Endothelial cell of umbilical vein (primary cell): ENCODE data around the gene SATB2. TPM values are rescaled to one million over a fixed set of nuclear protein-coding genes. Genes with fewer than 3 reads are reported as not detected.

Source experiments
- BruUV-seq: library from RNA; stranded (reverse); fragments of 400-500 nt; replicated peaks from 2 replicates; lab custom pipeline; 2021; lab: Mats Ljungman, UMichigan
- CTCF ChIA-PET: fragments of 300-600, 350-600 bp; sonication (Branson Sonifier 250); formaldehyde crosslinking; loops from one replicate; lab custom pipeline; 2021; ENCODE audit warnings: antibody characterized with exemption, inconsistent platforms; lab: Charles Lee
- POLR2A ChIA-PET: fragments of 300-600, 350-600 bp; sonication (Branson Sonifier 250); formaldehyde crosslinking; loops from one replicate; lab custom pipeline; 2021; ENCODE audit warnings: antibody characterized with exemption, inconsistent platforms; lab: Charles Lee
- DNase-seq: peaks from one replicate; pipeline ENCODE4 v3.0.0-alpha.2; 2011; ENCODE audit warnings: low read depth, low spot score
- FAIRE-seq: peaks from 2 replicates; lab custom pipeline; 2011; peaks lifted over from hg19 to GRCh38; lab: Jason Lieb, UNC
- H2AFZ ChIP-seq: 2 replicates; pipeline ENCODE4 v1.6.0; 2012; ENCODE audit warnings: low read depth, low read length, control low read depth, inconsistent platforms
- H3K27ac ChIP-seq: 2 replicates; pipeline ENCODE4 v1.5.1; 2011; ENCODE audit warnings: low read depth, mild to moderate bottlenecking, control low read depth, low read length, moderate library complexity; ENCODE audit not compliant: insufficient read depth
- H3K27me3 ChIP-seq, 2 experiments: 2 replicates each; pipeline versions ENCODE4 v1.6.0 to v1.6.1; 2011; ENCODE audit warnings: low read length in 2 of 2, mixed read lengths in 1 of 2; ENCODE audit not compliant: control insufficient read depth in 2 of 2, insufficient read depth in 2 of 2
- H3K36me3 ChIP-seq, 2 experiments: 2 replicates in 1 of 2; 3 replicates in 1 of 2; pipeline ENCODE4 v1.5.1; 2011; ENCODE audit warnings: low read length in 2 of 2, mild to moderate bottlenecking in 1 of 2, moderate library complexity in 1 of 2; ENCODE audit not compliant: control insufficient read depth in 2 of 2, insufficient read depth in 2 of 2; ENCODE audit errors: extremely low read depth in 1 of 2
- H3K4me1 ChIP-seq: 3 replicates; pipeline ENCODE4 v1.5.1; 2011; ENCODE audit warnings: mild to moderate bottlenecking, low read length; ENCODE audit not compliant: control insufficient read depth, insufficient read depth; ENCODE audit errors: extremely low read depth
- H3K4me2 ChIP-seq: 2 replicates; pipeline ENCODE4 v1.6.1; 2011; ENCODE audit warnings: low read length, control low read depth, mixed read lengths; ENCODE audit not compliant: insufficient read depth
- H3K4me3 ChIP-seq, 3 experiments: fragments of 200-600 bp in 1 of 3; sonication (generic), shearing (Covaris generic) in 1 of 3; replicated peaks in 1 of 3; 2 replicates each; pipeline ENCODE4 v1.5.1; 2011 to 2016; ENCODE audit warnings: control low read depth in 3 of 3, low read length in 3 of 3, mild to moderate bottlenecking in 2 of 3, inconsistent platforms in 1 of 3, low read depth in 1 of 3, moderate library complexity in 1 of 3; ENCODE audit not compliant: insufficient read depth in 1 of 3
- H3K79me2 ChIP-seq: 2 replicates; pipeline ENCODE4 v1.6.0; 2012; ENCODE audit warnings: low read length, inconsistent platforms; ENCODE audit not compliant: control insufficient read depth, insufficient read depth
- H3K9ac ChIP-seq: replicated peaks from 2 replicates; pipeline ENCODE3; 2011; ENCODE audit warnings: low read length, control low read depth; ENCODE audit not compliant: insufficient read depth; ENCODE audit errors: extremely low read depth
- H3K9me1 ChIP-seq: replicated peaks from 3 replicates; pipeline ENCODE4 v1.6.0; 2011; ENCODE audit warnings: mild to moderate bottlenecking, low read length; ENCODE audit not compliant: control insufficient read depth, insufficient read depth; ENCODE audit errors: extremely low read depth
- H3K9me3 ChIP-seq: replicated peaks from 2 replicates; pipeline ENCODE4 v1.5.1; 2012; ENCODE audit warnings: low read length, inconsistent platforms; ENCODE audit not compliant: control insufficient read depth, insufficient read depth
- H4K20me1 ChIP-seq: replicated peaks from 2 replicates; pipeline ENCODE3; 2011; ENCODE audit warnings: mild to moderate bottlenecking, low read length; ENCODE audit not compliant: control insufficient read depth, insufficient read depth; ENCODE audit errors: extremely low read depth
- EZH2 ChIP-seq: IDR thresholded peaks from 2 replicates; pipeline ENCODE4 v1.6.1; 2012; ENCODE audit warnings: borderline replicate concordance, low read depth, mild to moderate bottlenecking, moderate library complexity, low read length, inconsistent platforms; ENCODE audit not compliant: severe bottlenecking
- FOS ChIP-seq: IDR thresholded peaks from 2 replicates; pipeline ENCODE4 v1.6.1; 2011; ENCODE audit warnings: mild to moderate bottlenecking, low read length, moderate library complexity, borderline replicate concordance; ENCODE audit not compliant: insufficient read depth
- GATA2 ChIP-seq: IDR thresholded peaks from 2 replicates; pipeline ENCODE4 v1.7.0; 2011; ENCODE audit warnings: low read depth, mild to moderate bottlenecking, moderate library complexity, mixed read lengths, low read length; ENCODE audit not compliant: insufficient read length, insufficient read depth
- JUN ChIP-seq: IDR thresholded peaks from 2 replicates; pipeline ENCODE4 v1.6.1; 2011; ENCODE audit warnings: borderline replicate concordance, low read depth; ENCODE audit not compliant: insufficient read length, insufficient read depth
- POLR2A ChIP-seq: IDR thresholded peaks from 2 replicates; pipeline ENCODE4 v1.6.1; 2012; ENCODE audit warnings: low read depth, mild to moderate bottlenecking, control low read depth, low read length
- POLR2AphosphoS5 ChIP-seq: IDR thresholded peaks from 2 replicates; pipeline ENCODE4 v1.6.1; 2012; ENCODE audit warnings: low read depth, mild to moderate bottlenecking, control low read depth, low read length, moderate library complexity; ENCODE audit not compliant: insufficient read depth
- dilution Hi-C: fragments of 300-500 bp; cut with MboI; formaldehyde crosslinking; loops from one replicate; pipeline ENCODE4 v1.15.0; 2019; ENCODE audit warnings: low sequenced_read_pairs; ENCODE audit not compliant: extremely low pct_ligation_motif_present
- intact Hi-C: fragments of 100-400 bp; cut with micrococcal nuclease; formaldehyde crosslinking; loops from one replicate; pipeline ENCODE4 v1.10.0; 2022
- polyA plus RNA-seq, 4 experiments: library from polyadenylated mRNA; depleted of rRNA in 3 of 4; stranded (reverse) in 3 of 4; unstranded in 1 of 4; fragments of >200 nt; gene quantifications; 2 replicates each; pipeline versions ENCODE4 v1.2.1 to v1.2.3, GENCODE V29; 2011 to 2012; ENCODE audit warnings: missing spikeins in 1 of 4
- total RNA-seq: library from RNA; stranded (reverse); gene quantifications from 2 replicates; pipeline ENCODE4 v1.2.3, GENCODE V29; 2021
- TF ChIP-seq, protein P1 (sequence below), 2 donors: IDR thresholded peaks; 1 replicate in 1 of 2; 2 replicates in 1 of 2; pipeline ENCODE4 v1.5.1; 2011; ENCODE audit warnings: low read length in 2 of 2, mild to moderate bottlenecking in 2 of 2, moderate library complexity in 2 of 2, control low read depth in 1 of 2, inconsistent platforms in 1 of 2, low read depth in 1 of 2; ENCODE audit not compliant: insufficient read depth in 1 of 2; ENCODE audit errors: extremely low read depth in 1 of 2
- TF ChIP-seq, protein P2 (sequence below): IDR thresholded peaks from 2 replicates; pipeline ENCODE4 v1.6.1; 2011; ENCODE audit not compliant: insufficient read depth, insufficient read length

The SATB2 gene
- total and polyA plus RNA-seq, 2 donors (not counting 3 experiments of a cell fraction or from before 2014, with no cell fraction given): 0.47 to 1.1 TPM

DNA sequence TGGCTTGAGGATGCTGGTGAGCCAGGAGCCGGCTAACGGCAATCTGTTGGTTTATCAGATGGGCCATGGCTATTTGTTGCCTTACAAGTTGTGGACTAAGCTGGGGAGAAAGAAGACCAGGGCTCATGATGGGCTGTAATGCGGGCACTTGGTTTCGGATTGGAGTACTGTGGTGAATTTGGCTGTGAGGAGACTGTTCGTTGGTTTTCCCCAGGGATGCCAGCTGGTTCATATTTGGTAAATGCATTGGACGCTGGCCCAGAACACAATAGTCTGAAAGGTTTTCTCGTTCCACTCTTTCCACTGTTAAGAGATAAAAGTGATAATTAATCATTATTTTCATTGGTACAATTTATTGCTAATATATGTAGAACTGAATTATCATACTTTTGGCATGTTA lies 108.9 kb downstream of the SATB2 start:
- intact Hi-C loops (no loop called here), dilution Hi-C loops (no loop called here)
- H3K79me2 ChIP-seq: no peaks in the 10 kb centered on the region
- H3K9ac ChIP-seq: no peak overlapping the region
- TF ChIP-seq, protein P1, sequence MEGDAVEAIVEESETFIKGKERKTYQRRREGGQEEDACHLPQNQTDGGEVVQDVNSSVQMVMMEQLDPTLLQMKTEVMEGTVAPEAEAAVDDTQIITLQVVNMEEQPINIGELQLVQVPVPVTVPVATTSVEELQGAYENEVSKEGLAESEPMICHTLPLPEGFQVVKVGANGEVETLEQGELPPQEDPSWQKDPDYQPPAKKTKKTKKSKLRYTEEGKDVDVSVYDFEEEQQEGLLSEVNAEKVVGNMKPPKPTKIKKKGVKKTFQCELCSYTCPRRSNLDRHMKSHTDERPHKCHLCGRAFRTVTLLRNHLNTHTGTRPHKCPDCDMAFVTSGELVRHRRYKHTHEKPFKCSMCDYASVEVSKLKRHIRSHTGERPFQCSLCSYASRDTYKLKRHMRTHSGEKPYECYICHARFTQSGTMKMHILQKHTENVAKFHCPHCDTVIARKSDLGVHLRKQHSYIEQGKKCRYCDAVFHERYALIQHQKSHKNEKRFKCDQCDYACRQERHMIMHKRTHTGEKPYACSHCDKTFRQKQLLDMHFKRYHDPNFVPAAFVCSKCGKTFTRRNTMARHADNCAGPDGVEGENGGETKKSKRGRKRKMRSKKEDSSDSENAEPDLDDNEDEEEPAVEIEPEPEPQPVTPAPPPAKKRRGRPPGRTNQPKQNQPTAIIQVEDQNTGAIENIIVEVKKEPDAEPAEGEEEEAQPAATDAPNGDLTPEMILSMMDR (IDR thresholded peaks at IDR 0.05; ENCODE audit: extremely low read depth in 1 of 2, insufficient read depth in 1 of 2, low read depth in 1 of 2, low read length in 2 of 2): no peak
- TF ChIP-seq POLR2A: no peak
- TF ChIP-seq FOS: no peak
- no peak for TF ChIP-seq EZH2
- TF ChIP-seq GATA2: no peak
- no peak for TF ChIP-seq POLR2AphosphoS5
- TF ChIP-seq, protein P2, sequence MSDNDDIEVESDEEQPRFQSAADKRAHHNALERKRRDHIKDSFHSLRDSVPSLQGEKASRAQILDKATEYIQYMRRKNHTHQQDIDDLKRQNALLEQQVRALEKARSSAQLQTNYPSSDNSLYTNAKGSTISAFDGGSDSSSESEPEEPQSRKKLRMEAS: no peak
- no peak for TF ChIP-seq JUN
- no peaks in the 10 kb centered on the region for H4K20me1 ChIP-seq
- ChIA-PET CTCF (interaction anchor here (1.2 kb wide), 1 partner anchor 8 kb away, joined by 3 read pairs; no protein-coding TSS in a partner anchor), POLR2A (no interaction called here)
- no peak overlapping the region for H3K27ac ChIP-seq
- no peak overlapping the region for H2AFZ ChIP-seq
- H3K4me1 ChIP-seq: no peaks in the 10 kb centered on the region
- H3K4me2 ChIP-seq: no peak overlapping the region
- FAIRE-seq: no peak
- H3K36me3 ChIP-seq: no peaks in the 10 kb centered on the region
- H3K27me3 ChIP-seq: no peaks in the 10 kb centered on the region
- no TSS peak for BruUV-seq
- H3K4me3 ChIP-seq: no peak overlapping the region
- DNase-seq: no peak
- no peaks in the 10 kb centered on the region for H3K9me1 ChIP-seq
- H3K9me3 ChIP-seq: no peaks in the 10 kb centered on the region
